IPS-NIHi11 (cell line): ENCODE results near the gene PYGO1.
"Not testable (repeated sequence)": the region's sequence is repeated elsewhere in the genome, so short reads cannot be mapped to it uniquely, and the experiment has no call there.

Experiments
- DNase-seq: peaks from one replicate; pipeline ENCODE4 v3.0.0; 2012; ENCODE audit warnings: mixed read lengths, low spot score

The PYGO1 gene

DNA sequence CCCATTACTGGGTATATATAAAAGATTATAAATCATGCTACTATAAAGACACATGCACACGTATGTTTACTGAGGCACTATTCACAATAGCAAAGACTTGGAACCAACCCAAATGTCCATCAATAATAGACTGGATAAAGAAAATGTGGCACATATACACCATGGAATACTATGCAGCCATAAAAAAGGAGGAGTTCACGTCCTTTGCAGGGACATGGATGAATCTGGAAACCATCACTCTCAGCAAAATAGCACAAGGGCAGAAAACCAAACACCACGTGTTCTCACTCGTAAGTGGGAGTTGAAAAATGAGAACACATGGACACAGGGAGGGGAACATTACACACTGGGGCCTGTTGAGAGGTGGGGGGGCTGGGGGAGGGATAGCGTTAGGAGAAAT is 82.7 kb downstream of the PYGO1 start:
- not testable (repeated sequence) for DNase-seq

DNA sequence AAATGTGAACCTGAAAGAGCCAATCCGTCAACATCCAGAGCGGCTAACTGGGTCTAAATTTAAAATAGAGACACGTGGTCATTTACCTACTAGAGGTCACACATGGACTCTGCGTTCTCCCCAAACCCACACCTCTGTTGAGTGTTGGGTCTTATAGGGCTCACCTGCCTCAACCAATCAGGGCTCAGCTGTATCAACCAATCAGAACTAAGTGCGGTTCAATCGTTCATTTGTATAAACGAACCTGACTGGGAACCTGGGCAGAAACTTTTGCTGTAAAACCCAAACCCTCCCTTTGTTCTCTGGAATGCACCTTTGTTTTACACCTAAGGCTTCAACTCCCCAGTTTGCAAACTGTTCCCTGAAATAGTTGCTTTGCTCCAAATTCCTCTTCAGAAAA is 89.0 kb downstream of the PYGO1 start:
- no peak for DNase-seq

DNA sequence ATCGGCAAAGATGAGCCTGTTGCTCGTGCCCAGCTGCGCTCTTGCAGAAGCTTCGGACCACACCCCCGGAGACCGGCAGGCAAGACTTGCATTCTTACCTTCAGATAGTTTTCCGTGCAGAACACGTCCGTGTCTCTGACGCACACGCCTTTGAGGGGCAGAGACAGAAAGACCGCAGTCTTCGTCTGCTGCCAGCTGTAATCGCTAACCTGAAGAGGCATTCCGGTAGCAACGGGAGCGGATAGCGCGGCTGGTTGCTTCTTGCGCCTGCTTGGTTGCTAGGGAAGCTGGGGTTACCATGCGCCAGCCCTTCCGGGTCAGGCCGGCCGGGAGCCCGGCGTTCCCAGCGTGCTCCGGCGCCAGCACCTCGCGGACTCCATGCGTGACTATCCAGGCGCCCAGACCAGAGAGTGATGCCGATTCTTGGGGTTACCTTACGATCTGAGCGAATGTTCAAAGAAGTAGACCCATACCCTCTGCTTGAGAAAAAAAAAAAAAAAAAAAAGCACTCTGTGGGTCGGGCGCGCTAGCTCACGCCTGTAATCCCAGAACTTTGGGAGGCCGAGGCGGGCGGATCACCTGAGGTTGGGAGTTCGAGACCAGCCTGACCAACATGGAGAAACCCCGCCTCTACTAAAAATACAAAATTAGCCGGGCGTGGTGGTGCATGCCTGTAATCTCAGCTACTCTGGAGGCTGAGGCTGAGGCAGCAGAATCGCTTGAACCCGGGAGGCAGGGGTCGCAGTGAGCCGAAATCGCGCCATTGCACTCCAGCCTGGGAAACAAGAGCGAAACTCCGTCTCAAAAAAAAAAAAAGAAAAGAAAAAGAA is 89.8 kb downstream of the PYGO1 start:
- peak; percentile 91 for DNase-seq

DNA sequence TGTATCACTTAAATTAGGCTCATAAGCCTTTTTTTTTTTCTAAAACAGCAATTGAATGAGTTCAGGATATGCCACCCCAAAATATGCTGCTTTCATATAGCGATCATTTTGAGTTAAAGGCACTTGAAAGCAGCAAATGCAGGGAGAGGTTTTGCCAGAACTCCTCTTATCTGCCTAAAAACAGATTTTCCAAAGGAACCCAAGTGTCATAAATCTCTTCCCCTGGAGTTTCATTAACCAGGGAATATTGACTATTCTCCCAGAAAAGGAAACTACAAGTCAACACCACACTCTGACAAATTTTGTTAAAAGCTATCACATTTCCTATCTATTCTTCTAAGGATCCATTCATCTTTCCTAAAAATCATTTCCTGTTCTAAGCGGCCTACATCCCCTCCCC is 91.4 kb downstream of the PYGO1 start:
- DNase-seq, result no peak

DNA sequence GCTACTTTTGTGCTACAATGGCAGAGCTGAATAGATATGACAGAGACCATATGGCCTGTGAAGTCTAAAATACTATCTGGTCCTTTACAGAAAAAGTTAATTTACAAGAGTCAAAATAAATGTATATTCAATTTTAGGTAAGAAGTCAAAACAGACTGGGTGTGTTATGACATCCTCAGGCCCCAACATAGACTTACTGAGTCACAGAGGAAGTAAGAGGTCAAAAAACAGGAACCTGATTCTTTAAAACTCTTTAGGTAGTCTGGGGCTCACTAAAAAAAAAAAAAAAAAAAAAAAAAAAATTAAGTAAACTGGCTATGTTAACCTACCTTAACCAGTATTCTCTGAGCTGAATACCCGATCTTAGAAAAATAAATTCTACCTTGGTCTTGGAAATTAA is 93.2 kb downstream of the PYGO1 start:
- no peak for DNase-seq

DNA sequence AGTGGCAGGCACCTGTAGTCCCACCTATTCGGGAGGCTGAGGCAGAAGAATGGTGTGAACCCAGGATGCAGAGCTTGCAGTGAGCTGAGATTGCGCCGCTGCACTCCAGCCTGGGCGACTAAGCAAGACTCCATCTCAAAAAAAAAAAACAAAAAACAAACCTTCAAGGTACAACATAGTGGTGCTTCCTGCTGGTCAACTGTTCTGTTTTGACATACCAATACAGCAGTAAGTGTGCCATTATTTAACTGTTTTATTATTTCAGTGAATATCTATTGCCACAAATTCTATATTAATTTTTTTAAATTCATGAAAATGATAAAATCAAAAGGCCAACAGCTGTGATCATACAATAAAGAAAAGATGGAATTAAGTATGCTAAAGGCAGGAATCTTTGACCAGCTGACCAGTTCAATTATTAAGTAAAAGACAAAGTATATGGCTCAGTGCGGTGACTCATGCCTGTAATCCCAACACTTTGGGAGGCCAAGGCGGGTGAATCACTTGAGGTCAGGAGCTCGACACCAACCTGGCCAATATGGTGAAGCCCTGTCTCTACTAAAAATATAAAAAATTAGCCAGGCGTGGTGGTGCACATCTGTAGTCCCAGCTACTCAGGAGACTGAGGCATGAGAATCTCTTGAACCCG is 99.1 kb downstream of the PYGO1 start:
- DNase-seq, result not testable (repeated sequence)
